ENCODE data around the gene PCDHGA1. TPM values are rescaled to one million over a fixed set of nuclear protein-coding genes. Genes with fewer than 3 reads are reported as not detected.
A peak's percentile ranks its signal among the peaks of the same experiment; 100 is the strongest.

PCDHGA1 gene
- polyA plus RNA-seq, 1 donor from 2014 or later: 0.19 TPM

DNA sequence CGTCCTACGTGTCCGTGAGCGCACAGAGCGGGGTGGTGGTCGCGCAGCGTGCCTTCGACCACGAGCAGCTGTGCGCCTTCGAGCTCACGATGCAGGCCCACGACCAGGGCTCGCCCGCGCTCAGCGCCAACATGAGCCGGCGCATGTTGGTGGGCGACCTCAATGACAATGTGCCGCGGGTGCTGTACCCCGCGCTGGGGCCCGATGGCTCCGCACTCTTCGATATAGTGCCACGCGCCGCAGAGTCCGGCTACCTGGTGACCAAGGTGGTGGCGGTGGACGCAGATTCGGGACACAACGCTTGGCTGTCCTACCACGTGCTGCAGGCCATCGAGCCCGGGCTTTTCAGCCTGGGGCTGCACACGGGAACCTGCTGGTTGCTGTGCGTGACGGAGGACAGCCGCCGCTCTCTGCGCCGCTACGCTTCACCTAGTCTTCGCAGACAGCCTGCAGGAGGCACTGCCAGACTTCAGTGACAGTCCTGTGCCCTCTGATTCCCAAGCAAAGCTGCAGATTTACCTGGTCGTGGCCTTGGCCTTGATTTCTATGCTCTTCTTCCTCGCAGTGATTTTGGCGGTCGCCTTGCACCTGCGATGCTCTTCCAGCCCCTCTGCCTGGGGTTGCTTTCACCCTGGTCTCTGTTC lies 97.6 kb downstream of the PCDHGA1 start:
- peak overlapping the region; percentile 13 for H3K4me3 ChIP-seq (ENCODE audit: low read length)
- H3K9me3 ChIP-seq (ENCODE audit: low read length): peaks cover 80% of the 10 kb centered on the region

DNA sequence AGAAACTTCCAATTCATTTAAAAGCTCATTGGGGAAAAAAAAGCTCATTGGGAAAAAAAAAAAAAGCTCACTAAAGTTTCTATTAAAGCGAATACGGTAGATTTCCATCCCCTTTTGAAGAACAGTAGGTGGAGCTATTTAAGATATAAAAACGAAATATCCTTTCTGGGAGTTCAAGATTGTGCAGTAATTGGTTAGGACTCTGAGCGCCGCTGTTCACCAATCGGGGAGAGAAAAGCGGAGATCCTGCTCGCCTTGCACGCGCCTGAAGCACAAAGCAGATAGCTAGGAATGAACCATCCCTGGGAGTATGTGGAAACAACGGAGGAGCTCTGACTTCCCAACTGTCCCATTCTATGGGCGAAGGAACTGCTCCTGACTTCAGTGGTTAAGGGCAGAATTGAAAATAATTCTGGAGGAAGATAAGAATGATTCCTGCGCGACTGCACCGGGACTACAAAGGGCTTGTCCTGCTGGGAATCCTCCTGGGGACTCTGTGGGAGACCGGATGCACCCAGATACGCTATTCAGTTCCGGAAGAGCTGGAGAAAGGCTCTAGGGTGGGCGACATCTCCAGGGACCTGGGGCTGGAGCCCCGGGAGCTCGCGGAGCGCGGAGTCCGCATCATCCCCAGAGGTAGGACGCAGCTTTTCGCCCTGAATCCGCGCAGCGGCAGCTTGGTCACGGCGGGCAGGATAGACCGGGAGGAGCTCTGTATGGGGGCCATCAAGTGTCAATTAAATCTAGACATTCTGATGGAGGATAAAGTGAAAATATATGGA lies 100.2 kb downstream of the PCDHGA1 start, which contains the start of gene PCDHGA12:
Gene PCDHGA12 (plus strand): TSS at position 176 of the 782 bp plus-strand sequence. CDS start 253 bp downstream, at position 429.
- H2AFZ ChIP-seq (ENCODE audit: low read depth, low read length): no peak within 1 kb of the TSS
- peak within 1 kb of the TSS; percentile 13 for H3K4me3 ChIP-seq (ENCODE audit: low read length)
- peaks cover 50% of the 10 kb centered on the region for H3K36me3 ChIP-seq (ENCODE audit: insufficient read depth, low read length)
- H3K9ac ChIP-seq (ENCODE audit: low read length): no peak within 1 kb of the TSS
- H3K4me2 ChIP-seq (ENCODE audit: low read length): no peak within 1 kb of the TSS
- no peaks in the 10 kb centered on the region for H3K9me2 ChIP-seq (ENCODE audit: insufficient read depth, low read length)
- H3K27me3 ChIP-seq (ENCODE audit: insufficient read depth, low read depth, low read length): no peaks in the 10 kb centered on the region
- no peaks in the 10 kb centered on the region for H3F3A ChIP-seq (ENCODE audit: insufficient read depth, low read length, poor library complexity, severe bottlenecking)
- H3K9me3 ChIP-seq (ENCODE audit: low read length): peaks cover 68% of the 10 kb centered on the region
- TF ChIP-seq MXI1 (conservative IDR thresholded peaks at IDR 0.05; ENCODE audit: poor library complexity, severe bottlenecking): no peak
- no peak for TF ChIP-seq POLR2AphosphoS5 (IDR thresholded peaks at IDR 0.05)
- TF ChIP-seq EZH2 (IDR thresholded peaks at IDR 0.05; ENCODE audit: borderline replicate concordance, insufficient read depth, low read length, poor library complexity, severe bottlenecking): no peak
- H4K20me1 ChIP-seq (ENCODE audit: insufficient read depth): no peaks in the 10 kb centered on the region
- peaks cover 23% of the 10 kb centered on the region for H3K79me2 ChIP-seq (replicated peaks; ENCODE audit: insufficient read depth, low read length)
- no peak within 1 kb of the TSS for H3K27ac ChIP-seq (ENCODE audit: low read length)

More for the DNA sequence above, 97.6 kb downstream of the PCDHGA1 start:
- Histone ChIP-seq H3K27ac (ENCODE audit: low read length) (no peak overlapping the region), H3K4me2 (ENCODE audit: low read length) (no peak overlapping the region), H3K27me3 (ENCODE audit: insufficient read depth, low read depth, low read length) (no peaks in the 10 kb centered on the region), H3K9me2 (ENCODE audit: insufficient read depth, low read length) (no peaks in the 10 kb centered on the region), H3K36me3 (ENCODE audit: insufficient read depth, low read length) (peaks cover 71% of the 10 kb centered on the region), H3K79me2 (replicated peaks; ENCODE audit: insufficient read depth, low read length) (peaks cover 37% of the 10 kb centered on the region), H3F3A (ENCODE audit: insufficient read depth, low read length, poor library complexity, severe bottlenecking) (no peaks in the 10 kb centered on the region), H4K20me1 (ENCODE audit: insufficient read depth) (no peaks in the 10 kb centered on the region), H2AFZ (ENCODE audit: low read depth, low read length) (no peak overlapping the region), H3K9ac (ENCODE audit: low read length) (no peak overlapping the region)
- TF ChIP-seq POLR2AphosphoS5 (IDR thresholded peaks at IDR 0.05) (no peak), TAF1 (IDR thresholded peaks at IDR 0.05; ENCODE audit: low read depth) (no peak), EP300 (conservative IDR thresholded peaks at IDR 0.05; ENCODE audit: poor library complexity, severe bottlenecking) (no peak), RAD21 (conservative IDR thresholded peaks at IDR 0.05) (no peak), EZH2 (IDR thresholded peaks at IDR 0.05; ENCODE audit: borderline replicate concordance, insufficient read depth, low read length, poor library complexity, severe bottlenecking) (no peak), SMC3 (conservative IDR thresholded peaks at IDR 0.05; ENCODE audit: poor library complexity) (no peak), MXI1 (conservative IDR thresholded peaks at IDR 0.05; ENCODE audit: poor library complexity, severe bottlenecking) (no peak)
- TF ChIP-seq, protein P1, sequence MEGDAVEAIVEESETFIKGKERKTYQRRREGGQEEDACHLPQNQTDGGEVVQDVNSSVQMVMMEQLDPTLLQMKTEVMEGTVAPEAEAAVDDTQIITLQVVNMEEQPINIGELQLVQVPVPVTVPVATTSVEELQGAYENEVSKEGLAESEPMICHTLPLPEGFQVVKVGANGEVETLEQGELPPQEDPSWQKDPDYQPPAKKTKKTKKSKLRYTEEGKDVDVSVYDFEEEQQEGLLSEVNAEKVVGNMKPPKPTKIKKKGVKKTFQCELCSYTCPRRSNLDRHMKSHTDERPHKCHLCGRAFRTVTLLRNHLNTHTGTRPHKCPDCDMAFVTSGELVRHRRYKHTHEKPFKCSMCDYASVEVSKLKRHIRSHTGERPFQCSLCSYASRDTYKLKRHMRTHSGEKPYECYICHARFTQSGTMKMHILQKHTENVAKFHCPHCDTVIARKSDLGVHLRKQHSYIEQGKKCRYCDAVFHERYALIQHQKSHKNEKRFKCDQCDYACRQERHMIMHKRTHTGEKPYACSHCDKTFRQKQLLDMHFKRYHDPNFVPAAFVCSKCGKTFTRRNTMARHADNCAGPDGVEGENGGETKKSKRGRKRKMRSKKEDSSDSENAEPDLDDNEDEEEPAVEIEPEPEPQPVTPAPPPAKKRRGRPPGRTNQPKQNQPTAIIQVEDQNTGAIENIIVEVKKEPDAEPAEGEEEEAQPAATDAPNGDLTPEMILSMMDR (IDR thresholded peaks at IDR 0.05; ENCODE audit: poor library complexity, severe bottlenecking): no peak
- TF ChIP-seq, protein P2, sequence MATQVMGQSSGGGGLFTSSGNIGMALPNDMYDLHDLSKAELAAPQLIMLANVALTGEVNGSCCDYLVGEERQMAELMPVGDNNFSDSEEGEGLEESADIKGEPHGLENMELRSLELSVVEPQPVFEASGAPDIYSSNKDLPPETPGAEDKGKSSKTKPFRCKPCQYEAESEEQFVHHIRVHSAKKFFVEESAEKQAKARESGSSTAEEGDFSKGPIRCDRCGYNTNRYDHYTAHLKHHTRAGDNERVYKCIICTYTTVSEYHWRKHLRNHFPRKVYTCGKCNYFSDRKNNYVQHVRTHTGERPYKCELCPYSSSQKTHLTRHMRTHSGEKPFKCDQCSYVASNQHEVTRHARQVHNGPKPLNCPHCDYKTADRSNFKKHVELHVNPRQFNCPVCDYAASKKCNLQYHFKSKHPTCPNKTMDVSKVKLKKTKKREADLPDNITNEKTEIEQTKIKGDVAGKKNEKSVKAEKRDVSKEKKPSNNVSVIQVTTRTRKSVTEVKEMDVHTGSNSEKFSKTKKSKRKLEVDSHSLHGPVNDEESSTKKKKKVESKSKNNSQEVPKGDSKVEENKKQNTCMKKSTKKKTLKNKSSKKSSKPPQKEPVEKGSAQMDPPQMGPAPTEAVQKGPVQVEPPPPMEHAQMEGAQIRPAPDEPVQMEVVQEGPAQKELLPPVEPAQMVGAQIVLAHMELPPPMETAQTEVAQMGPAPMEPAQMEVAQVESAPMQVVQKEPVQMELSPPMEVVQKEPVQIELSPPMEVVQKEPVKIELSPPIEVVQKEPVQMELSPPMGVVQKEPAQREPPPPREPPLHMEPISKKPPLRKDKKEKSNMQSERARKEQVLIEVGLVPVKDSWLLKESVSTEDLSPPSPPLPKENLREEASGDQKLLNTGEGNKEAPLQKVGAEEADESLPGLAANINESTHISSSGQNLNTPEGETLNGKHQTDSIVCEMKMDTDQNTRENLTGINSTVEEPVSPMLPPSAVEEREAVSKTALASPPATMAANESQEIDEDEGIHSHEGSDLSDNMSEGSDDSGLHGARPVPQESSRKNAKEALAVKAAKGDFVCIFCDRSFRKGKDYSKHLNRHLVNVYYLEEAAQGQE (IDR thresholded peaks at IDR 0.05; ENCODE audit: borderline replicate concordance): no peak
